Left ventricle myocardium inferior (tissue), 1 donor: ENCODE results near the gene SLCO2B1. TPM values are rescaled to one million over a fixed set of nuclear protein-coding genes. Genes with fewer than 3 reads are reported as not detected.
A peak's percentile ranks its signal among the peaks of the same experiment; 100 is the strongest.

ENCODE experiments used
- DNase-seq: peaks from one replicate; pipeline ENCODE4 v3.0.0-alpha.2; 2020
- H3K27ac ChIP-seq: fragments of 200-600 bp; replicated peaks from 2 replicates; pipeline ENCODE4 v1.8.0; 2021
- H3K27me3 ChIP-seq: fragments of 200-600 bp; 2 replicates; pipeline ENCODE4 v1.8.0; 2021; ENCODE audit warnings: low read depth
- H3K36me3 ChIP-seq: fragments of 200-600 bp; 2 replicates; pipeline ENCODE4 v1.8.0; 2021
- H3K4me1 ChIP-seq: fragments of 200-600 bp; 2 replicates; pipeline ENCODE4 v1.8.0; 2021
- H3K4me3 ChIP-seq: fragments of 200-600 bp; 2 replicates; pipeline ENCODE4 v1.8.0; 2021; ENCODE audit warnings: mild to moderate bottlenecking, moderate library complexity
- H3K9me3 ChIP-seq: fragments of 200-600 bp; replicated peaks from 2 replicates; pipeline ENCODE4 v1.8.0; 2021
- CTCF ChIP-seq: fragments of 200-600 bp; IDR thresholded peaks from 2 replicates; pipeline ENCODE4 v1.8.0; 2021; ENCODE audit warnings: antibody characterized with exemption, mild to moderate bottlenecking, borderline replicate concordance
- intact Hi-C: fragments of 100-400 bp; cut with micrococcal nuclease; formaldehyde crosslinking; loops from one replicate; pipeline ENCODE4 v1.11.0; 2022
- total RNA-seq: library from RNA; stranded (reverse); fragmentation: NEBNext Ultra II Directional; extraction: Animal tissue kit (Norgen Biotek cat#: 25700); gene quantifications from one replicate; pipeline ENCODE4 v1.2.1, GENCODE V29; 2021
- donor health status: DM: no; HTN: yes; CAD: no; lungs with severe emphysema.

SLCO2B1 gene
- total RNA-seq, 1 donor from 2014 or later: 22.7 TPM

DNA sequence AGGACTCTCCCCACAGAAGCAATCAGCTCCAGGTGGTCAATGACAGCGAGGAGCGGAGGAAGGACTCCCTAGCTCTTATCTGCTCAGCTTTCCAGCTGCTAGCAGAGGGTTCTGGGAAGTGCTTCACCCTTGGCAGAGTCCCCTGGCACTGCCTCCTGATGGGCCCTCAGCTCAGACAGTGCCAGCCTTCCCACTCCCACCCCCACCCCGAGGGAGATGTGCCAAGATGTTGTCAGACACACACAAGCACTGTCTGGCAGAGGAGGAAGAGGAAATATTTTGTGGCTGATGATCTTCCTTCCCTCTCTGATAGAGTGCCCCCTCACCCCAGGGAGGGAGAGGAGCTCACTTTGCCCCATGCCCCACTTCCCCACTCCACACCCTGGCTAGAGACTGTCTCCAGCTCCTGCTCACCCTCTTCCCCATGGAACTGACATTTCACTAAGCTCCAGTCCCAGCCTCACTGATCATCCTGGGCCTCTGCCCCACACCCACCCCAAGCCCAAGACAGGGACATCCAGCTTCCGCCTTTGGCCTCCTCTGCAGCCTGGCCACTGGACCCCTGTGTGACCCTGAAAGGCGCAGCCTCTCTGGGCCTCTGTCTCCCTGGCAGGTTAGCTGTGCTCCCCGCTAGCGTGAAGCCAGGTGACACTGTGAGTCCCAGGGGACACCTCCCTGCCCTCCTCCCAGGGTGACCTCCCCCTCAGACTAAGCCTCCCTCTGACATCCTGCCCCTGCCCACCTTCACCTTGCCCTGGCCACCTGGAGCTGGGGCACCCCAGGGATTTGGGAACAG, 44.5 kb downstream of the SLCO2B1 start:
- intact Hi-C loops: no loop called here
- Histone ChIP-seq H3K4me3 (no peak overlapping the region), H3K27ac (peak overlapping the region; percentile 65), H3K4me1 (peaks cover 70% of the 10 kb centered on the region), H3K27me3 (no peaks in the 10 kb centered on the region), H3K36me3 (no peaks in the 10 kb centered on the region), H3K9me3 (no peaks in the 10 kb centered on the region)
- TF ChIP-seq CTCF: no peak
- DNase-seq: peak; percentile 87

- Histone ChIP-seq H3K9me3 (no peaks in the 10 kb centered on the region), H3K27ac (peak overlapping the region; percentile 65), H3K4me3 (no peak overlapping the region), H3K36me3 (no peaks in the 10 kb centered on the region), H3K4me1 (peaks cover 61% of the 10 kb centered on the region), H3K27me3 (no peaks in the 10 kb centered on the region)
- no peak for TF ChIP-seq CTCF
- no peak for DNase-seq
- intact Hi-C loops: no loop called here
These were observed 45.5 kb downstream of the SLCO2B1 start for GRCh38 chr11:75196426-75196825.

DNA sequence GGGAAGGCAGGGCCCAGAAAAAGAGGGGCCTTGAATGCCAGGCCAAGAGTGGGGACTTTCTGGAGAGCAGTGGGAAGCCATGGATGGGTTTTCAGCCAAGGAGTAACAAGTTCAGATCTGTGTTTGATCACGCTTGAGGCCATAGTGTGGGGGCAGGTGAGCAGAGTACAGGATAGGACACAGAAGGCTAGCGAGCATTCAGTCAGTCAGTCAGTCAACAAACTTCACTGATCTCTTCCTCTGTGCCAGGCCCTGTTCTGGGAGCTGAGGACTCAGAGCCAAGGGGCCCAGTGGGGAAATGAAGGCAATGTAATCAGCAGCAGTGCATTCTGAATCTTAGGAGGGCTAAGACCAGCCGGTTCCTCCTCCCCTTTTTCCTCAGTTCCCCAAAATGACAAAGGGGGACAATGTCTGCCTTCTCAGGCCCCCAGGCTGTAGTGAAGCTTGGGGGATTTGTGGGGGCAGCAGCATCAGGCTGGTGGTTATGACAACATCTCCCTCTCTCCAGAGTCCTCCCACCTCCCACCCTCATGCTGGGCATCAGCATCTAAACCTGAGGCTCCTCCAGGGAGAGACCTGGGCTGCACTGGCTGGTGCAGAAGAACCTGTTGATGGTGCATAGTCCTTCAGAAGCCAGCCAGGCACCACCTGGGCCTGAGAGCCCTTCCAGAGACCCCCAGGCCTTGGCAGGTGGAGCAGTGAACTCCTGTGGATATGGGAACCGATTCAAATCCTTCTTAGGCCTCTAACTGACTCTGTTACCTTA, 46.8 kb downstream of the SLCO2B1 start:
- intact Hi-C loops: no loop called here
- peaks cover 54% of the 10 kb centered on the region for H3K4me1 ChIP-seq

DNA sequence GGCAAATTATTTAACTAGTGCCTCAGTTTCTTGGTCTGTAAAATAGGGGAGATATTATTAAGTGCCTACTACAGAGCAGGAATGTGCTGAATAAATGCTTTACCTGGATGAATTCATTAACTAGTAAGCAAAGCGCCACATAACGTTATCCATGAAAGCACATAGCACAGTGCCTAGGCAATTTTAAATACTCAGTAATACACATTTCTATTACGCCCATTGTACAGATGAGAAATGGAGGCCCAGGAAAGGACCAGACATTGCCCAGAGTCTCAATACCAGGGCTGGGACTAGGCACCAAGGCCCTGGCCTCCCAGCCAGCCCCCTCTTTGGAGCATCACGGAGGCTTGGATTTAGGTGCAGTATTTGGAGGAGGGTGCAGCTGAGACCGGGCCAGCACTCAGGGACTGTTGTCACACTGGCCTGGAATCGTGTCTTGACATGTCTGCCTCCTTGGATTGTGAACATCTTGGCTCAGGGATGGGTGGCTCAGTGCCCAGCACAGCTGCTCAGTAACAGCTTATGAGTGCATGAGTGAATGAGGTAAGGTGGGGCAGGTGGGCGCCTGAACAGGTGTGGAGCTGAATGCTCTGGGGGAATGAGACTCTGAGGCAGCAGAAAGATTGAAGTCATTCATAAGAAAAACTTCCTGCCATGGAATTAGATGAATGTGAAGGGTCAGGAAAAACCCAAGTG, 47.5 kb downstream of the SLCO2B1 start:
- Histone ChIP-seq H3K4me3 (no peak overlapping the region), H3K27me3 (no peaks in the 10 kb centered on the region), H3K4me1 (peaks cover 49% of the 10 kb centered on the region), H3K36me3 (no peaks in the 10 kb centered on the region), H3K9me3 (no peaks in the 10 kb centered on the region), H3K27ac (no peak overlapping the region)
- TF ChIP-seq CTCF: no peak
- intact Hi-C loops: no loop called here
- DNase-seq: no peak

More for the DNA sequence above, 46.8 kb downstream of the SLCO2B1 start:
- H3K36me3 ChIP-seq: no peaks in the 10 kb centered on the region
- H3K27ac ChIP-seq: no peak overlapping the region
- no peak for DNase-seq
- no peaks in the 10 kb centered on the region for H3K27me3 ChIP-seq
- no peaks in the 10 kb centered on the region for H3K9me3 ChIP-seq
- no peak overlapping the region for H3K4me3 ChIP-seq
- no peak for TF ChIP-seq CTCF

GRCh38 chr11:75199412-75199955, 48.6 kb downstream of the SLCO2B1 start:
- H3K4me1 ChIP-seq: peaks cover 44% of the 10 kb centered on the region
- no peak overlapping the region for H3K27ac ChIP-seq
- no peak for DNase-seq
- no peaks in the 10 kb centered on the region for H3K9me3 ChIP-seq
- H3K36me3 ChIP-seq: no peaks in the 10 kb centered on the region
- peaks cover 9% of the 10 kb centered on the region for H3K27me3 ChIP-seq
- intact Hi-C loops: no loop called here
- no peak for TF ChIP-seq CTCF
- no peak overlapping the region for H3K4me3 ChIP-seq
